Kasumi-1 (cell line): ENCODE data around the gene FILIP1.
"Not testable (repeated sequence)": the region's sequence is repeated elsewhere in the genome, so short reads cannot be mapped to it uniquely, and the experiment has no call there.

Source experiments
- DNase-seq, 2 experiments: peaks; one replicate each; lab custom pipeline; 2025; lab: John Stamatoyannopoulos, UW

Gene FILIP1

GRCh38 chr6:75458895-75459294 lies 34.7 kb downstream of the FILIP1 start:
- DNase-seq = no peak

- DNase-seq = peak; percentile 65 to 69
Observed at GRCh38 chr6:75450903-75451302, 42.7 kb downstream of the FILIP1 start.

- DNase-seq = no peak
Observed at GRCh38 chr6:75449630-75450206, 43.9 kb downstream of the FILIP1 start.

- no peak for DNase-seq
Observed at GRCh38 chr6:75446241-75446880, 47.2 kb downstream of the FILIP1 start.

GRCh38 chr6:75445738-75446137 lies 47.9 kb downstream of the FILIP1 start:
- DNase-seq = no peak

- DNase-seq = no peak
Observed at GRCh38 chr6:75444899-75445298, 48.7 kb downstream of the FILIP1 start.

GRCh38 chr6:75441883-75442282 lies 51.7 kb downstream of the FILIP1 start:
- not testable (repeated sequence) for DNase-seq

- not testable (repeated sequence) for DNase-seq
Observed at GRCh38 chr6:75441479-75441878, 52.1 kb downstream of the FILIP1 start.

- DNase-seq = no peak
Observed at GRCh38 chr6:75438442-75439116, 55.0 kb downstream of the FILIP1 start.

- no peak for DNase-seq
Observed at GRCh38 chr6:75438013-75438431, 55.6 kb downstream of the FILIP1 start.

GRCh38 chr6:75437421-75437891 lies 56.1 kb downstream of the FILIP1 start:
- DNase-seq = no peak

- DNase-seq = no peak
Observed at GRCh38 chr6:75436869-75437268, 56.7 kb downstream of the FILIP1 start.

GRCh38 chr6:75432809-75433208 lies 60.8 kb downstream of the FILIP1 start:
- DNase-seq = not testable (repeated sequence)

GRCh38 chr6:75431379-75431778 lies 62.2 kb downstream of the FILIP1 start:
- DNase-seq = peak in 1 of 2 experiments; percentile 1

- DNase-seq = no peak
Observed at GRCh38 chr6:75430631-75431325, 62.8 kb downstream of the FILIP1 start.

- no peak for DNase-seq
Observed at GRCh38 chr6:75429061-75429703, 64.4 kb downstream of the FILIP1 start.

GRCh38 chr6:75428204-75428603 lies 65.4 kb downstream of the FILIP1 start:
- DNase-seq = no peak

GRCh38 chr6:75427329-75427728 lies 66.3 kb downstream of the FILIP1 start:
- no peak for DNase-seq

- DNase-seq = no peak
Observed at GRCh38 chr6:75424618-75425548, 68.7 kb downstream of the FILIP1 start.

- DNase-seq = no peak
Observed at GRCh38 chr6:75423386-75423785, 70.2 kb downstream of the FILIP1 start.
